CD14-positive monocyte (primary cell): Measurements from ENCODE around the gene MDN1. TPM values are rescaled to one million over a fixed set of nuclear protein-coding genes. Genes with fewer than 3 reads are reported as not detected.

ENCODE experiments used
- DNase-seq, 3 donors: peaks; one replicate each; pipeline ENCODE4 v3.0.0-alpha.2; 2011 to 2022
- H2AFZ ChIP-seq: 2 replicates; pipeline ENCODE4 v1.6.0; 2012; ENCODE audit warnings: mild to moderate bottlenecking, low read depth, low read length, inconsistent platforms; ENCODE audit not compliant: insufficient read depth, poor library complexity, severe bottlenecking
- H3K27ac ChIP-seq, 2 donors: 1 replicate in 1 of 2; 2 replicates in 1 of 2; pipeline ENCODE4 v1.5.1; 2012 to 2013; ENCODE audit warnings: low read length in 2 of 2, control low read depth in 1 of 2, inconsistent platforms in 1 of 2, low read depth in 1 of 2, mild to moderate bottlenecking in 1 of 2
- H3K27me3 ChIP-seq, 2 donors: one replicate each; pipeline versions ENCODE4 v1.6.0 to v1.6.1; 2011 to 2013; ENCODE audit warnings: low read length in 2 of 2; ENCODE audit not compliant: control insufficient read depth in 2 of 2, insufficient read depth in 2 of 2
- H3K36me3 ChIP-seq, 2 donors: replicated peaks in 1 of 2; 1 replicate in 1 of 2; 2 replicates in 1 of 2; pipeline versions ENCODE4 v1.5.1 to v1.6.1; 2012 to 2013; ENCODE audit warnings: low read length in 2 of 2, control low read depth in 1 of 2, inconsistent platforms in 1 of 2, mild to moderate bottlenecking in 1 of 2; ENCODE audit not compliant: insufficient read depth in 2 of 2, control insufficient read depth in 1 of 2
- H3K4me1 ChIP-seq, 2 donors: 1 replicate in 1 of 2; 2 replicates in 1 of 2; pipeline versions ENCODE4 v1.5.1 to v1.6.1; 2012 to 2013; ENCODE audit warnings: low read length in 2 of 2, control low read depth in 1 of 2, inconsistent platforms in 1 of 2, mild to moderate bottlenecking in 1 of 2, moderate library complexity in 1 of 2; ENCODE audit not compliant: insufficient read depth in 2 of 2, control insufficient read depth in 1 of 2
- H3K4me2 ChIP-seq: replicated peaks from 2 replicates; pipeline ENCODE3; 2012; ENCODE audit warnings: low read length, moderate library complexity, mild to moderate bottlenecking; ENCODE audit not compliant: poor library complexity, severe bottlenecking; ENCODE audit errors: extremely low read depth
- H3K4me3 ChIP-seq, 3 experiments: fragments of 200-600 bp in 1 of 3; sonication (generic) in 1 of 3; replicated peaks in 1 of 3; 1 replicate in 2 of 3; 2 replicates in 1 of 3; pipeline ENCODE4 v1.5.1; 2011 to 2013; ENCODE audit warnings: low read length in 3 of 3, mild to moderate bottlenecking in 3 of 3, control low read depth in 2 of 3, low read depth in 2 of 3, inconsistent platforms in 1 of 3, moderate library complexity in 1 of 3
- H3K79me2 ChIP-seq: 2 replicates; pipeline ENCODE4 v1.6.0; 2012; ENCODE audit warnings: mild to moderate bottlenecking, control low read depth, inconsistent platforms, low read length, moderate library complexity; ENCODE audit not compliant: insufficient read depth
- H3K9ac ChIP-seq: 2 replicates; pipeline ENCODE4 v1.6.0; 2017; ENCODE audit warnings: low read length, mild to moderate bottlenecking; ENCODE audit not compliant: insufficient read depth, poor library complexity, severe bottlenecking
- H3K9me3 ChIP-seq, 2 donors: replicated peaks in 1 of 2; 1 replicate in 1 of 2; 2 replicates in 1 of 2; pipeline versions ENCODE4 v1.5.1 to v1.6.1; 2012 to 2013; ENCODE audit warnings: low read length in 2 of 2, control low read depth in 1 of 2; ENCODE audit not compliant: control insufficient read depth in 1 of 2, insufficient read depth in 1 of 2
- H4K20me1 ChIP-seq: 2 replicates; pipeline ENCODE4 v1.6.0; 2012; ENCODE audit warnings: mild to moderate bottlenecking, low read length, control low read depth, moderate library complexity; ENCODE audit not compliant: insufficient read depth
- H3K27ac Mint-ChIP-seq, 7 donors: one replicate each; pipeline ENCODE4 v1.8.0; 2020; ENCODE audit warnings: mild to moderate bottlenecking in 7 of 7, mixed read lengths in 7 of 7, moderate library complexity in 6 of 7, inconsistent platforms in 2 of 7
- H3K27me3 Mint-ChIP-seq, 3 donors: one replicate each; pipeline ENCODE4 v1.8.0; 2021 to 2022; ENCODE audit warnings: low read depth in 3 of 3, mild to moderate bottlenecking in 3 of 3, mixed read lengths in 3 of 3, moderate library complexity in 3 of 3, inconsistent platforms in 1 of 3
- H3K36me3 Mint-ChIP-seq, 2 donors: one replicate each; pipeline ENCODE4 v1.8.0; 2020; ENCODE audit warnings: mixed read lengths in 2 of 2, inconsistent platforms in 1 of 2, mild to moderate bottlenecking in 1 of 2
- H3K4me1 Mint-ChIP-seq: one replicate; pipeline ENCODE4 v1.8.0; 2020; ENCODE audit warnings: mild to moderate bottlenecking, mixed read lengths
- H3K4me3 Mint-ChIP-seq, 2 donors: one replicate each; pipeline ENCODE4 v1.8.0; 2020; ENCODE audit warnings: mild to moderate bottlenecking in 2 of 2, mixed read lengths in 2 of 2, moderate library complexity in 1 of 2
- H3K9me3 Mint-ChIP-seq, 7 donors: one replicate each; pipeline ENCODE4 v1.8.0; 2020 to 2022; ENCODE audit warnings: mixed read lengths in 7 of 7, mild to moderate bottlenecking in 6 of 7, moderate library complexity in 6 of 7, inconsistent platforms in 2 of 7
- CTCF ChIP-seq: fragments of 200-600 bp; IDR thresholded peaks from one replicate; pipeline ENCODE4 v1.8.0; 2022; ENCODE audit warnings: antibody characterized with exemption, mild to moderate bottlenecking
- WGBS: methylation state at CpG from one replicate; pipeline ENCODE4 v1.1.5; 2013; ENCODE audit warnings: missing lambda C conversion rate; ENCODE audit not compliant: insufficient coverage; 5-methylcytosine and 5-hydroxymethylcytosine counted together
- intact Hi-C, 2 donors: fragments of 100-400 bp; cut with micrococcal nuclease; formaldehyde crosslinking; loops; one replicate each; pipeline versions ENCODE4 v1.15.0 to v1.15.1; 2023
- polyA plus RNA-seq, 3 donors: library from polyadenylated mRNA; depleted of rRNA in 1 of 3; unstranded in 2 of 3; stranded (reverse) in 1 of 3; fragments of 300-500 nt in 2 of 3; fragments of >200 nt in 1 of 3; fragmentation: Illumina TruSeq in 2 of 3; gene quantifications; 1 replicate in 2 of 3; 2 replicates in 1 of 3; pipeline ENCODE4 v1.2.3, GENCODE V29; 2012 to 2021

Gene MDN1
- polyA plus RNA-seq, 3 donors = 0.61 to 6.6 (median 1.8) TPM

- H3K79me2 ChIP-seq = no peaks in the 10 kb centered on the region
- intact Hi-C loops = no loop called here
- no peaks in the 10 kb centered on the region for H3K4me1 ChIP-seq
- Mint-ChIP-seq H3K9me3 (no peaks in the 10 kb centered on the region), H3K27me3 (no peaks in the 10 kb centered on the region), H3K27ac (no peak overlapping the region), H3K4me3 (no peak overlapping the region), H3K4me1 (no peaks in the 10 kb centered on the region), H3K36me3 (peaks cover 28 to 31% of the 10 kb centered on the region in 2 donors)
- no peaks in the 10 kb centered on the region for H4K20me1 ChIP-seq
- 96% methylated on average over 8 of the region's 10 CpGs for WGBS
- H3K9ac ChIP-seq = no peak overlapping the region
- H3K36me3 ChIP-seq = peaks cover 3 to 34% of the 10 kb centered on the region in 2 donors
- no peaks in the 10 kb centered on the region for H3K27me3 ChIP-seq
- H3K4me2 ChIP-seq = no peak overlapping the region
- H3K27ac ChIP-seq = no peak overlapping the region
- H3K4me3 ChIP-seq = no peak overlapping the region
- no peak overlapping the region for H2AFZ ChIP-seq
- no peak for TF ChIP-seq CTCF
- DNase-seq = no peak
- no peaks in the 10 kb centered on the region for H3K9me3 ChIP-seq
These were observed 16.3 kb downstream of the MDN1 start for GRCh38 chr6:89803271-89803670.

- H3K79me2 ChIP-seq = no peaks in the 10 kb centered on the region
- H3K4me1 Mint-ChIP-seq = peaks cover 1% of the 10 kb centered on the region
- H3K9ac ChIP-seq = no peak overlapping the region
These were observed 19.8 kb downstream of the MDN1 start for GRCh38 chr6:89799756-89800155.

More at GRCh38 chr6:89799756-89800155, 19.8 kb downstream of the MDN1 start:
- H3K27me3 ChIP-seq = no peaks in the 10 kb centered on the region
- no peak overlapping the region for H3K4me3 ChIP-seq
- WGBS = no CpG with 5 or more reads among the region's 2 CpGs
- H3K9me3 ChIP-seq = no peaks in the 10 kb centered on the region
- Mint-ChIP-seq H3K27me3 (no peaks in the 10 kb centered on the region), H3K9me3 (no peaks in the 10 kb centered on the region), H3K27ac (no peak overlapping the region), H3K36me3 (peaks cover 38 to 43% of the 10 kb centered on the region in 2 donors), H3K4me3 (no peak overlapping the region)
- H3K36me3 ChIP-seq = peaks cover 3 to 41% of the 10 kb centered on the region in 2 donors
- no peak for DNase-seq
- H3K4me1 ChIP-seq = no peaks in the 10 kb centered on the region
- no peak overlapping the region for H2AFZ ChIP-seq
- intact Hi-C loops = no loop called here
- no peaks in the 10 kb centered on the region for H4K20me1 ChIP-seq
- no peak overlapping the region for H3K27ac ChIP-seq
- no peak for TF ChIP-seq CTCF
- no peak overlapping the region for H3K4me2 ChIP-seq
